K562 (cell line): ENCODE results near the gene USP31. TPM values are rescaled to one million over a fixed set of nuclear protein-coding genes. Genes with fewer than 3 reads are reported as not detected.
A peak's percentile ranks its signal among the peaks of the same experiment; 100 is the strongest.

Experiments
- ATAC-seq: fragments of 200-7000 bp; cut with Tn5 transposase; 3 replicates; pipeline ENCODE4 v1.9.1; 2020; ENCODE audit warnings: moderate library complexity
- BruUV-seq: library from RNA; stranded (reverse); fragments of 400-500 nt; replicated peaks from 2 replicates; lab custom pipeline; 2021; lab: Mats Ljungman, UMichigan
- CTCF ChIA-PET: fragments of 300-600 bp; formaldehyde crosslinking; extraction: SDS; loops from one replicate; lab custom pipeline; 2021; ENCODE audit warnings: low intra/inter-chr PET ratio; lab: Yijun Ruan, JAX
- POLR2A ChIA-PET: fragments of 300-600, 350-650 bp; sonication (Branson Sonifier 250); formaldehyde crosslinking; extraction: SDS; loops from one replicate; lab custom pipeline; 2021; ENCODE audit warnings: antibody characterized with exemption, inconsistent platforms; lab: Yijun Ruan, JAX
- DNase-seq, 4 experiments: peaks; one replicate each; pipeline versions ENCODE4 v3.0.0 to v3.0.0-alpha.2; 2011 to 2018; ENCODE audit warnings: low spot score in 3 of 4, mixed read lengths in 3 of 4; ENCODE audit errors: extremely low read depth in 1 of 4
- FAIRE-seq: peaks from 2 replicates; lab custom pipeline; 2011; peaks lifted over from hg19 to GRCh38; lab: Jason Lieb, UNC
- H2AFZ ChIP-seq: 2 replicates; pipeline ENCODE4 v1.6.0; 2011; ENCODE audit warnings: low read depth, low read length, control low read depth, inconsistent platforms
- H3K27ac ChIP-seq: fragments of 200-600 bp; 3 replicates; pipeline ENCODE4 v1.8.0; 2011; ENCODE audit warnings: low read depth, mild to moderate bottlenecking, control low read depth, inconsistent platforms, low read length, moderate library complexity, mixed read lengths; ENCODE audit errors: extremely low read depth
- H3K27me3 ChIP-seq, 2 experiments: fragments of 300-600 bp in 1 of 2; 2 replicates in 1 of 2; 3 replicates in 1 of 2; pipeline versions ENCODE4 v1.6.0 to v1.8.0; 2011; ENCODE audit warnings: inconsistent platforms in 2 of 2, low read length in 2 of 2, mild to moderate bottlenecking in 1 of 2, mixed read lengths in 1 of 2, moderate library complexity in 1 of 2; ENCODE audit not compliant: control insufficient read depth in 2 of 2, insufficient read depth in 2 of 2
- H3K36me3 ChIP-seq: fragments of 300-600 bp; 3 replicates; pipeline ENCODE4 v1.8.0; 2011; ENCODE audit warnings: mild to moderate bottlenecking, low read length, inconsistent platforms; ENCODE audit not compliant: control insufficient read depth, insufficient read depth
- H3K4me1 ChIP-seq, 2 experiments: fragments of 200-600 bp in 1 of 2; replicated peaks in 1 of 2; 2 replicates in 1 of 2; 3 replicates in 1 of 2; pipeline versions ENCODE4 v1.5.1 to v1.8.0; 2011; ENCODE audit warnings: inconsistent platforms in 2 of 2, low read length in 2 of 2, mild to moderate bottlenecking in 1 of 2, mixed read lengths in 1 of 2, moderate library complexity in 1 of 2; ENCODE audit not compliant: control insufficient read depth in 2 of 2, insufficient read depth in 2 of 2
- H3K4me2 ChIP-seq: 2 replicates; pipeline ENCODE4 v1.6.1; 2011; ENCODE audit warnings: low read length, control low read depth, inconsistent platforms, mixed read lengths; ENCODE audit not compliant: insufficient read depth
- H3K4me3 ChIP-seq: fragments of 200-600 bp; sonication (generic), shearing (Covaris generic); 2 replicates; pipeline ENCODE4 v1.5.1; 2016; ENCODE audit warnings: control low read depth, inconsistent platforms
- H3K79me2 ChIP-seq: fragments of 200-600 bp; 3 replicates; pipeline ENCODE4 v1.8.0; 2011; ENCODE audit warnings: low read length, inconsistent platforms; ENCODE audit not compliant: control insufficient read depth, insufficient read depth
- H3K9ac ChIP-seq, 2 experiments: 2 replicates each; pipeline versions ENCODE4 v1.6.0 to v1.6.1; 2011; ENCODE audit warnings: low read depth in 2 of 2, low read length in 2 of 2, control low read depth in 1 of 2, inconsistent platforms in 1 of 2, mild to moderate bottlenecking in 1 of 2, mixed read lengths in 1 of 2; ENCODE audit not compliant: insufficient read depth in 1 of 2
- H3K9me1 ChIP-seq: one replicate; pipeline ENCODE4 v1.6.0; 2011; ENCODE audit warnings: inconsistent platforms, mild to moderate bottlenecking, low read length, moderate library complexity; ENCODE audit not compliant: control insufficient read depth, insufficient read depth
- H3K9me3 ChIP-seq: replicated peaks from 2 replicates; pipeline ENCODE4 v1.5.1; 2011; ENCODE audit warnings: low read depth, low read length, inconsistent platforms; ENCODE audit not compliant: control insufficient read depth, insufficient read depth
- H4K20me1 ChIP-seq: replicated peaks from 2 replicates; pipeline ENCODE4 v1.6.1; 2011; ENCODE audit warnings: low read length, inconsistent platforms, mixed read lengths; ENCODE audit not compliant: control insufficient read depth, insufficient read depth
- RAD51 ChIP-seq: fragments of 450-650 bp; IDR thresholded peaks from 2 replicates; pipeline ENCODE4 v1.7.1; 2016; ENCODE audit warnings: low read depth, mild to moderate bottlenecking, borderline replicate concordance
- RB1 ChIP-seq: fragments of 450-650 bp; IDR thresholded peaks from 2 replicates; pipeline ENCODE4 v1.6.1; 2017; ENCODE audit warnings: low read depth, mild to moderate bottlenecking
- STAT5B ChIP-seq: fragments of 250-450 bp; sonication (Bioruptor Pico); IDR thresholded peaks from 2 replicates; pipeline ENCODE4 v1.8.0; 2021; ENCODE audit warnings: mild to moderate bottlenecking, inconsistent platforms
- ZNF197 ChIP-seq: fragments of 200-800 bp; sonication (Bioruptor generic); IDR thresholded peaks from 2 replicates; pipeline ENCODE4 v1.6.1; 2016; ENCODE audit warnings: low read depth, missing genetic modification characterization, missing compliant biosample characterization
- ZZZ3 ChIP-seq: fragments of 450-650 bp; IDR thresholded peaks from 2 replicates; pipeline ENCODE4 v1.6.1; 2016; ENCODE audit warnings: antibody characterized with exemption, mild to moderate bottlenecking, moderate library complexity
- WGBS: fragments of 100-300 bp; shearing (Covaris generic); methylation state at CpG from one replicate; pipeline ENCODE4 v1.1.6; 2016; ENCODE audit warnings: low coverage, mixed read lengths; ENCODE audit not compliant: insufficient coverage; ENCODE audit errors: missing lambda C conversion rate; 5-methylcytosine and 5-hydroxymethylcytosine counted together
- in situ Hi-C: fragments of 300-500 bp; cut with MboI; formaldehyde crosslinking; loops from 4 replicates; pipeline ENCODE4 v1.15.0; 2018; ENCODE audit warnings: inconsistent platforms, mixed read lengths
- intact Hi-C: fragments of 100-400 bp; cut with micrococcal nuclease; formaldehyde crosslinking; loops from 2 replicates; pipeline ENCODE4 v1.14.2; 2022
- polyA plus RNA-seq, 8 experiments: library from polyadenylated mRNA; depleted of rRNA in 4 of 8; stranded (reverse) in 5 of 8; unstranded in 3 of 8; fragments of >200 nt; fragmentation: Nextera tagmentation in 2 of 8; fragmentation: Illumina TruSeq in 1 of 8; extraction: Ambion mirVana in 2 of 8; extraction: Trizol in 1 of 8; gene quantifications; 2 replicates each; pipeline versions ENCODE4 v1.2.1 to v1.2.3, GENCODE V29; 2011 to 2014; ENCODE audit warnings: inconsistent platforms in 1 of 8, missing spikeins in 1 of 8
- total RNA-seq, 7 experiments: library from RNA; depleted of rRNA in 6 of 7; stranded (reverse); fragments of >200 nt in 6 of 7; fragmentation: Illumina TruSeq in 2 of 7; extraction: Trizol in 2 of 7; gene quantifications; 2 replicates each; pipeline versions ENCODE4 v1.2.1 to v1.2.3, GENCODE V29; 2011 to 2021; ENCODE audit warnings: low replicate concordance in 1 of 7
- TF ChIP-seq, protein P1 (sequence below): IDR thresholded peaks from 3 replicates; pipeline ENCODE4 v1.6.1; 2011; ENCODE audit warnings: borderline replicate concordance, mild to moderate bottlenecking, moderate library complexity; ENCODE audit not compliant: insufficient read length; ENCODE audit errors: extremely low read depth
- TF ChIP-seq, protein P2 (sequence below): sonication (generic); formaldehyde crosslinking; IDR thresholded peaks from 2 replicates; pipeline ENCODE4 v1.5.0; 2020; ENCODE audit warnings: missing genetic modification reagents
- TF ChIP-seq, protein P3 (sequence below): fragments of 250-450 bp; sonication (Bioruptor Pico); IDR thresholded peaks from 2 replicates; pipeline ENCODE4 v1.4.0; 2020; ENCODE audit warnings: mild to moderate bottlenecking, moderate library complexity
- TF ChIP-seq, protein P4 (sequence below): fragments of 450-650 bp; formaldehyde crosslinking; IDR thresholded peaks from 2 replicates; pipeline ENCODE4 v1.4.0; 2020; ENCODE audit warnings: mild to moderate bottlenecking, mixed read lengths

The USP31 gene
- total and polyA plus RNA-seq, 9 of the 15 experiments (the other 6 are each of a cell fraction or from before 2014, with no cell fraction given) = 0.56 to 4.9 (median 2.9) TPM

DNA sequence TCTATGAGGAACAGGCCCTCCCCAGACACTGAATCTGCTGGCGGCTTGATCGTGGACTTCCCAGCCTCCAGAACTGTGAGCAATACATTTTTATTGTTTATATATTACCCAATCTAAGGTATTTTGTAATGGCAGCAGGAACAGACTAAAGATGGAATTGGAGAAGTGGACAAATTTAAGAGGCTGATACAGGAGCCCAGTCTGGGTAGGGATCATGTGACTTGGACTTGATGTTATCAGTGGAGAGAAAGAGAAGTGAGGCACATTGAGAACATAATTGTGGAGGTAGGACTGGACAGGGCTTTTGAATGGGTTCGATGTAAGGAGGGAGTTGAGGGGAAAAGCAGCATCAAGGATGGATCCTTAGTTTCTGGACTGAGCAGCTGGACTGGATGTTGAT lies 93.8 kb downstream of the USP31 start:
- Histone ChIP-seq H3K9me1 (no peaks in the 10 kb centered on the region), H3K4me2 (no peak overlapping the region), H3K4me1 (no peaks in the 10 kb centered on the region), H2AFZ (no peak overlapping the region), H3K4me3 (no peak overlapping the region), H4K20me1 (no peaks in the 10 kb centered on the region), H3K9ac (no peak overlapping the region)
- intact Hi-C loops (no loop called here), in situ Hi-C loops (no loop called here)
- DNase-seq (no peak), ATAC-seq (no peak), FAIRE-seq (no peak)
- no TSS peak for BruUV-seq
- 0% methylated on average over 3 of the region's 3 CpGs for WGBS
- CTCF ChIA-PET = no interaction called here
- TF ChIP-seq ZZZ3 (no peak), RAD51 (0 out of 2 replicates have a peak, but pooled peaks have one; percentile 16), STAT5B (no peak), RB1 (no peak), ZNF197 (CRISPR knock-in tag) (no peak)
- TF ChIP-seq, protein P1, sequence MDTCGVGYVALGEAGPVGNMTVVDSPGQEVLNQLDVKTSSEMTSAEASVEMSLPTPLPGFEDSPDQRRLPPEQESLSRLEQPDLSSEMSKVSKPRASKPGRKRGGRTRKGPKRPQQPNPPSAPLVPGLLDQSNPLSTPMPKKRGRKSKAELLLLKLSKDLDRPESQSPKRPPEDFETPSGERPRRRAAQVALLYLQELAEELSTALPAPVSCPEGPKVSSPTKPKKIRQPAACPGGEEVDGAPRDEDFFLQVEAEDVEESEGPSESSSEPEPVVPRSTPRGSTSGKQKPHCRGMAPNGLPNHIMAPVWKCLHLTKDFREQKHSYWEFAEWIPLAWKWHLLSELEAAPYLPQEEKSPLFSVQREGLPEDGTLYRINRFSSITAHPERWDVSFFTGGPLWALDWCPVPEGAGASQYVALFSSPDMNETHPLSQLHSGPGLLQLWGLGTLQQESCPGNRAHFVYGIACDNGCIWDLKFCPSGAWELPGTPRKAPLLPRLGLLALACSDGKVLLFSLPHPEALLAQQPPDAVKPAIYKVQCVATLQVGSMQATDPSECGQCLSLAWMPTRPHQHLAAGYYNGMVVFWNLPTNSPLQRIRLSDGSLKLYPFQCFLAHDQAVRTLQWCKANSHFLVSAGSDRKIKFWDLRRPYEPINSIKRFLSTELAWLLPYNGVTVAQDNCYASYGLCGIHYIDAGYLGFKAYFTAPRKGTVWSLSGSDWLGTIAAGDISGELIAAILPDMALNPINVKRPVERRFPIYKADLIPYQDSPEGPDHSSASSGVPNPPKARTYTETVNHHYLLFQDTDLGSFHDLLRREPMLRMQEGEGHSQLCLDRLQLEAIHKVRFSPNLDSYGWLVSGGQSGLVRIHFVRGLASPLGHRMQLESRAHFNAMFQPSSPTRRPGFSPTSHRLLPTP = no peak
- TF ChIP-seq, protein P2, sequence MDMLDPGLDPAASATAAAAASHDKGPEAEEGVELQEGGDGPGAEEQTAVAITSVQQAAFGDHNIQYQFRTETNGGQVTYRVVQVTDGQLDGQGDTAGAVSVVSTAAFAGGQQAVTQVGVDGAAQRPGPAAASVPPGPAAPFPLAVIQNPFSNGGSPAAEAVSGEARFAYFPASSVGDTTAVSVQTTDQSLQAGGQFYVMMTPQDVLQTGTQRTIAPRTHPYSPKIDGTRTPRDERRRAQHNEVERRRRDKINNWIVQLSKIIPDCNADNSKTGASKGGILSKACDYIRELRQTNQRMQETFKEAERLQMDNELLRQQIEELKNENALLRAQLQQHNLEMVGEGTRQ (CRISPR knock-in tag) = peak; percentile 30; the same call in 1 of the 2 replicates
- TF ChIP-seq, protein P3, sequence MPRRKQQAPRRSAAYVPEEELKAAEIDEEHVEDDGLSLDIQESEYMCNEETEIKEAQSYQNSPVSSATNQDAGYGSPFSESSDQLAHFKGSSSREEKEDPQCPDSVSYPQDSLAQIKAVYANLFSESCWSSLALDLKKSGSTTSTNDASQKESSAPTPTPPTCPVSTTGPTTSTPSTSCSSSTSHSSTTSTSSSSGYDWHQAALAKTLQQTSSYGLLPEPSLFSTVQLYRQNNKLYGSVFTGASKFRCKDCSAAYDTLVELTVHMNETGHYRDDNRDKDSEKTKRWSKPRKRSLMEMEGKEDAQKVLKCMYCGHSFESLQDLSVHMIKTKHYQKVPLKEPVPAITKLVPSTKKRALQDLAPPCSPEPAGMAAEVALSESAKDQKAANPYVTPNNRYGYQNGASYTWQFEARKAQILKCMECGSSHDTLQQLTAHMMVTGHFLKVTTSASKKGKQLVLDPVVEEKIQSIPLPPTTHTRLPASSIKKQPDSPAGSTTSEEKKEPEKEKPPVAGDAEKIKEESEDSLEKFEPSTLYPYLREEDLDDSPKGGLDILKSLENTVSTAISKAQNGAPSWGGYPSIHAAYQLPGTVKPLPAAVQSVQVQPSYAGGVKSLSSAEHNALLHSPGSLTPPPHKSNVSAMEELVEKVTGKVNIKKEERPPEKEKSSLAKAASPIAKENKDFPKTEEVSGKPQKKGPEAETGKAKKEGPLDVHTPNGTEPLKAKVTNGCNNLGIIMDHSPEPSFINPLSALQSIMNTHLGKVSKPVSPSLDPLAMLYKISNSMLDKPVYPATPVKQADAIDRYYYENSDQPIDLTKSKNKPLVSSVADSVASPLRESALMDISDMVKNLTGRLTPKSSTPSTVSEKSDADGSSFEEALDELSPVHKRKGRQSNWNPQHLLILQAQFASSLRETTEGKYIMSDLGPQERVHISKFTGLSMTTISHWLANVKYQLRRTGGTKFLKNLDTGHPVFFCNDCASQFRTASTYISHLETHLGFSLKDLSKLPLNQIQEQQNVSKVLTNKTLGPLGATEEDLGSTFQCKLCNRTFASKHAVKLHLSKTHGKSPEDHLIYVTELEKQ (CRISPR knock-in tag) = no peak
- TF ChIP-seq, protein P4, sequence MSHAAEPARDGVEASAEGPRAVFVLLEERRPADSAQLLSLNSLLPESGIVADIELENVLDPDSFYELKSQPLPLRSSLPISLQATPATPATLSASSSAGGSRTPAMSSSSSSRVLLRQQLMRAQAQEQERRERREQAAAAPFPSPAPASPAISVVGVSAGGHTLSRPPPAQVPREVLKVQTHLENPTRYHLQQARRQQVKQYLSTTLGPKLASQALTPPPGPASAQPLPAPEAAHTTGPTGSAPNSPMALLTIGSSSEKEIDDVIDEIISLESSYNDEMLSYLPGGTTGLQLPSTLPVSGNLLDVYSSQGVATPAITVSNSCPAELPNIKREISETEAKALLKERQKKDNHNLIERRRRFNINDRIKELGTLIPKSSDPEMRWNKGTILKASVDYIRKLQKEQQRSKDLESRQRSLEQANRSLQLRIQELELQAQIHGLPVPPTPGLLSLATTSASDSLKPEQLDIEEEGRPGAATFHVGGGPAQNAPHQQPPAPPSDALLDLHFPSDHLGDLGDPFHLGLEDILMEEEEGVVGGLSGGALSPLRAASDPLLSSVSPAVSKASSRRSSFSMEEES (CRISPR knock-in tag) = peak; percentile 62
- TF ChIP-seq, all 486 proteins: peak for 3
- Histone ChIP-seq H3K36me3 (no peaks in the 10 kb centered on the region), H3K27me3 (peaks cover 16 to 42% of the 10 kb centered on the region in 2 experiments; a peak in 4 of 5 replicates), H3K27ac (no peak overlapping the region), H3K9me3 (no peaks in the 10 kb centered on the region), H3K79me2 (no peaks in the 10 kb centered on the region)
- POLR2A ChIA-PET = no interaction called here
